ENCODE data around the gene ZNF341.
A peak's percentile ranks its signal among the peaks of the same experiment; 100 is the strongest.

Gene ZNF341

DNA sequence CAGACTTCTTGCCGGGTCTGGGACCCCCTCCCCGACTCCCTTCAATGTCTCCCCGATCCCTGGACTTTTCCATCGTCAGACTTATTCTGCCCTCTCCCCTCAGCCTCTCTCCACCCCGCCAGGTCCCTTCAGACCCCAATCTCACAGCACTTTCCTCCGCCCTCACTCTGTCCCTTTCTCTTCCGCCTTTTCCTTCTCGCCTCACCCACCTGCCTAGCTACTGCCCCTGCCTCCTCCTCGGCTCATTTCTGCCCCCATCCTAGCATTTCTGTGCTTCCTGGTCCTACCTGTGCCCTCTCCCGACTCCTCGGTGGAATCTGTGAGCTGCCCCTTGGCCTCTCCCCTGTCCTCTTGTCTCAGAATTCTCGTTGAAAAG lies 80.0 kb downstream of the ZNF341 start:
- Histone ChIP-seq H3K27ac (peak overlapping the region; percentile 92), H3K4me3 (ENCODE audit: low read depth, low read length) (peak overlapping the region; percentile 94), H3K36me3 (replicated peaks) (no peaks in the 10 kb centered on the region), H3K27me3 (replicated peaks) (no peaks in the 10 kb centered on the region)
- DNase-seq: no peak
- TF ChIP-seq, protein P1, sequence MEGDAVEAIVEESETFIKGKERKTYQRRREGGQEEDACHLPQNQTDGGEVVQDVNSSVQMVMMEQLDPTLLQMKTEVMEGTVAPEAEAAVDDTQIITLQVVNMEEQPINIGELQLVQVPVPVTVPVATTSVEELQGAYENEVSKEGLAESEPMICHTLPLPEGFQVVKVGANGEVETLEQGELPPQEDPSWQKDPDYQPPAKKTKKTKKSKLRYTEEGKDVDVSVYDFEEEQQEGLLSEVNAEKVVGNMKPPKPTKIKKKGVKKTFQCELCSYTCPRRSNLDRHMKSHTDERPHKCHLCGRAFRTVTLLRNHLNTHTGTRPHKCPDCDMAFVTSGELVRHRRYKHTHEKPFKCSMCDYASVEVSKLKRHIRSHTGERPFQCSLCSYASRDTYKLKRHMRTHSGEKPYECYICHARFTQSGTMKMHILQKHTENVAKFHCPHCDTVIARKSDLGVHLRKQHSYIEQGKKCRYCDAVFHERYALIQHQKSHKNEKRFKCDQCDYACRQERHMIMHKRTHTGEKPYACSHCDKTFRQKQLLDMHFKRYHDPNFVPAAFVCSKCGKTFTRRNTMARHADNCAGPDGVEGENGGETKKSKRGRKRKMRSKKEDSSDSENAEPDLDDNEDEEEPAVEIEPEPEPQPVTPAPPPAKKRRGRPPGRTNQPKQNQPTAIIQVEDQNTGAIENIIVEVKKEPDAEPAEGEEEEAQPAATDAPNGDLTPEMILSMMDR (IDR thresholded peaks at IDR 0.05; ENCODE audit: low read depth, low read length, missing control alignments): no peak
- in situ Hi-C loops (cut with HindIII; ENCODE audit: low pct_ligation_motif_present, low sequenced_read_pairs): no loop called here

DNA sequence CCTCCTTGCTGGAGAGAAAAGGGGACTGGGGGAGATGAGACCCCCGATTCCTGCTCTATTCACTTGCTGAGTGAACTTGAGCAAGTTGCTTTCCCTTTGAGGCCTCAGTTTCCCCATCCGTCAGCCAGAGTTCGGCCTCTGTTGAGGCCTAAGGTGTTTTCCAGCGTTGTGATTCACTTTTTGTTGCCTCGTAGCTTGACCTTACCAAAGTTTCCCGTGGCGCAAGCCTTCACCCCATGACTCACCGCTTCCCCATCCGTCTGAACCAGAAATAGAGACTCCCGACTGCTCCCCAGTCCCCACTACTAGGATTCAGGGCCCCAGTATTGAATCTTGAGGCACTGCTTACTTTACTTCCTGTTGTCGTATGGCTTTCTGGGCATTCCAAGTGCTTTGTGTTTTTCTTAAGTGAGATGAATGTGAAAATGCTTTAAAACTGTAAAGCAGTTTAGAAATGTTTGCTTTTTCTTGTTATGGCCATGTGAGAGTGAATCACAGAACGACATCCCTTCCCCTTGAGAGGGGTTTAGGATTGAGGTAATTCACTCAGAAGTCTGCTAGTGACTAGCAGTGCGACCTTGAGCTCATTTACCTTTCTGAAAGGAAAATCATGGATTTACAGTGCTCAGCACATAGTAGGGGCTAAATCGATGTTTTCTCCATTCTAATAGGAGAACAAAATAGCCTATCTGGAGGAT lies 80.5 kb downstream of the ZNF341 start:
- TF ChIP-seq, protein P1 (IDR thresholded peaks at IDR 0.05; ENCODE audit: low read depth, low read length, missing control alignments): no peak
- in situ Hi-C loops (cut with HindIII; ENCODE audit: low pct_ligation_motif_present, low sequenced_read_pairs): no loop called here
- H3K36me3 ChIP-seq (replicated peaks): no peaks in the 10 kb centered on the region
- peak overlapping the region; percentile 92 for H3K27ac ChIP-seq
- no peaks in the 10 kb centered on the region for H3K27me3 ChIP-seq (replicated peaks)
- H3K4me3 ChIP-seq (ENCODE audit: low read depth, low read length): peak overlapping the region; percentile 94
- DNase-seq: peak; percentile 82

DNA sequence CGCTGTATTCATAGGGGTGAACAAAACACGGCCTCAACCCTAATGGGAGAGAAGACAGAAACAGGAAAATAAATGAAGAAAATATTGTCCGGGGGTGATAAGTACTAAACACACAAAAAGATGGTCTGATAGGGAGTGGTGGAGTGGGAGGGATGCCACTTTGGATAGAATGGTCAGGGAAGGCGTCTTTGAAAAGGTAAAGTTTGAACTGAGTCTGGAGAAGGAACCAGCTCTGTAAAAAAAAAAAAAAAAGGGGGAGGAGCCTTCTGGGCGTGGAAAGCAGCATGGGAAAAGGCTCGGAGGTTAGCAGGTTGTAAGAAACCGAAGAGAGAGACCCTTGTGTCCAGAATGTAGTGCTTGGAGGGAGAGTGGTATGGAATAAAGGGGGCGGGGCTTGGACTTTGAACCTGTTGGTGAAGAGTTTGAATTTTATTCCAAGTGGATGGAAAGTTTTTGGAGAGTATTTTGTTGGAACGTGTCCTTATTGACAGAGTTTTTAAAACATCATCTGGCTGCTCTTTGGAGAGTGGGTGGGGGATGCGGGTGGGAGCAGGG lies 81.2 kb downstream of the ZNF341 start:
- no peaks in the 10 kb centered on the region for H3K36me3 ChIP-seq (replicated peaks)
- H3K27ac ChIP-seq: peak overlapping the region; percentile 92
- H3K27me3 ChIP-seq (replicated peaks): no peaks in the 10 kb centered on the region
- in situ Hi-C loops (cut with HindIII; ENCODE audit: low pct_ligation_motif_present, low sequenced_read_pairs): no loop called here
- DNase-seq: no peak
- TF ChIP-seq, protein P1 (IDR thresholded peaks at IDR 0.05; ENCODE audit: low read depth, low read length, missing control alignments): no peak
- peak overlapping the region; percentile 94 for H3K4me3 ChIP-seq (ENCODE audit: low read depth, low read length)

DNA sequence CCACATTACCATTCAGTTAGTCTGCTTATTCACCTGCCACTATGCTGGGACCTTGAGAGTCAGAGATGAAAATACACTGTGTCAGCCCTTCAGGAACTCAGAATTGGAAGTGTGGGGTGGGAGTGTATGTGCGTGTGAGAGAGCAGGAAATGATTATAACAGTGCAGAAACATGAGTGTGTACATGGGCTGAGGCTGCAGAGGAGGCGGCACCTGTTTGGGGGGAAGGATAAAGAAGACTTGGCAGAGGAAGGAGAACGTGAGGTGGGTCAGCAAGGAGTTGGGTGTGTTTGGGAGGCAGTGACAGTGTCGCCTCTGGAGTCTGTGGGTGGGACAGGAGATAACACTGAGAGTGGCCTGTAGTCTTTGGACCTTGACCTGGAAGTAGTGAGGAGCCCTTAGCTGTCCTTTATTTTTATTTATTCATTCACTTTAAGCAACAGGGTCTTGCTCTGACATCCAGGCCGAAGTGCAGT lies 82.5 kb downstream of the ZNF341 start:
- no peaks in the 10 kb centered on the region for H3K27me3 ChIP-seq (replicated peaks)
- H3K27ac ChIP-seq: no peak overlapping the region
- in situ Hi-C loops (cut with HindIII; ENCODE audit: low pct_ligation_motif_present, low sequenced_read_pairs): no loop called here
- H3K36me3 ChIP-seq (replicated peaks): no peaks in the 10 kb centered on the region
- TF ChIP-seq, protein P1 (IDR thresholded peaks at IDR 0.05; ENCODE audit: low read depth, low read length, missing control alignments): no peak
- no peak for DNase-seq
- no peak overlapping the region for H3K4me3 ChIP-seq (ENCODE audit: low read depth, low read length)

DNA sequence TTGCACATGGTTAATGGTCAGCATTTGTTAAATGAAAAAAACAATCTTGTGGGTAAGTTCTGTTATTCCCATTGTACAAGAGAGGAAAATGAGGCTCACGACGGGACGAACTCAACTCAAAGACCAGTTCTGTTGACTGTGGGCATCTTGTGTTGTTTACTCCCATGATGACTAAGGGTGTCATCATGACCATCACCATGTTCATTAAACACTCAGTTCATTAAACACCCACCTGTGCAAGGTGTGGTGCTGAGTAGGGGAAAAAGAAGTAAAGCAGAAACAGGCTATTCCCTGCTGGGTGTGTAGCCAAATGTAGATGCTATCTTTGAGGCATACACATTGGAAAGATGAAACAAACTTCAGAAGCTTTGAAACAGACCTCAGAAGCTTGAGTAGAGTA lies 83.9 kb downstream of the ZNF341 start:
- no peaks in the 10 kb centered on the region for H3K27me3 ChIP-seq (replicated peaks)
- no peak overlapping the region for H3K4me3 ChIP-seq (ENCODE audit: low read depth, low read length)
- DNase-seq: no peak
- TF ChIP-seq, protein P1 (IDR thresholded peaks at IDR 0.05; ENCODE audit: low read depth, low read length, missing control alignments): no peak
- H3K27ac ChIP-seq: no peak overlapping the region
- in situ Hi-C loops (cut with HindIII; ENCODE audit: low pct_ligation_motif_present, low sequenced_read_pairs): no loop called here
- no peaks in the 10 kb centered on the region for H3K36me3 ChIP-seq (replicated peaks)

Data from brain microvascular endothelial cell (primary cell).